Activated CD4-positive, alpha-beta T cell treated with anti-CD3 and anti-CD28 coated beads for 36 hours (primary cell): ENCODE data around the gene LSM14A. TPM values are rescaled to one million over a fixed set of nuclear protein-coding genes. Genes with fewer than 3 reads are reported as not detected.

ENCODE experiments used
- ATAC-seq: fragments of 200-7000 bp; cut with Tn5 transposase; one replicate; pipeline ENCODE4 v1.10.0; 2021; ENCODE audit warnings: mild to moderate bottlenecking, moderate library complexity
- CTCF ChIA-PET: fragments of 350-600 bp; sonication (Branson Sonifier 250); formaldehyde crosslinking; loops from one replicate; lab custom pipeline; 2021; ENCODE audit warnings: antibody characterized with exemption; lab: Charles Lee
- POLR2A ChIA-PET: fragments of 350-600 bp; sonication (Branson Sonifier 250); formaldehyde crosslinking; loops from one replicate; lab custom pipeline; 2021; ENCODE audit warnings: antibody characterized with exemption, inconsistent platforms; lab: Charles Lee
- DNase-seq: peaks from one replicate; pipeline ENCODE4 v3.0.0-alpha.2; 2020
- H3K27ac Mint-ChIP-seq: one replicate; pipeline ENCODE4 v1.8.0; 2021; ENCODE audit warnings: mixed read lengths
- H3K27me3 Mint-ChIP-seq: one replicate; pipeline ENCODE4 v1.8.0; 2021; ENCODE audit warnings: mixed read lengths
- H3K36me3 Mint-ChIP-seq: one replicate; pipeline ENCODE4 v1.8.0; 2021; ENCODE audit warnings: low read depth, mixed read lengths
- H3K4me1 Mint-ChIP-seq: one replicate; pipeline ENCODE4 v1.8.0; 2021; ENCODE audit warnings: mixed read lengths
- H3K4me3 Mint-ChIP-seq: one replicate; pipeline ENCODE4 v1.8.0; 2021; ENCODE audit warnings: mild to moderate bottlenecking, moderate library complexity, mixed read lengths
- H3K9me3 Mint-ChIP-seq: one replicate; pipeline ENCODE4 v1.8.0; 2021; ENCODE audit warnings: low read depth, mixed read lengths
- intact Hi-C, 2 experiments: fragments of 100-400 bp; cut with DNase I in 1 of 2; cut with micrococcal nuclease in 1 of 2; formaldehyde crosslinking; loops; one replicate each; pipeline versions ENCODE4 v1.14.2 to v1.15.1; 2022 to 2024; cut with DNase I, micrococcal nuclease
- total RNA-seq, 2 experiments: library from RNA; stranded (reverse); gene quantifications; one replicate each; pipeline ENCODE4 v1.2.3, GENCODE V29; 2021

LSM14A gene
- total RNA-seq, 2 experiments from 2014 or later: 89.0 to 151 TPM

DNA sequence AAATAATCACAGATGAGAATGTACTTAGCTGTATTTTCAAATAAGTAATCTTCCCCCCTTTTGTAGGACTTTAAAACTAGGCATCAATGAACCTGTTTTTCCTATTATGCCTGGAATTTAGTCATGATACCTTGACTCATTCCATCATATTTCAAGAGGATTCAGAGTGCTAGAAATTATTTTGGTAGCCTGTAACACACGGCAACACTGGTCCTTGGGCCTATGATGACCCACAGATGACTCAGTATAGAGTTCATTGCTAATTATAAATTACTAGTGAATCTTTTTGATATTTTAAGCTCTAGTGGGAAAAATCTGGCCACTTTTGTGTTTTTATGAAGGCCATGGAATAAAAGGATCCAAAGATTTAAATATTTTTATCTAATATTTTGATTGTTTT, 56.0 kb downstream of the LSM14A start:
- Mint-ChIP-seq H3K4me1 (peaks cover 67% of the 10 kb centered on the region), H3K27ac (no peak overlapping the region), H3K36me3 (peaks cover 59% of the 10 kb centered on the region), H3K27me3 (no peaks in the 10 kb centered on the region), H3K9me3 (no peaks in the 10 kb centered on the region), H3K4me3 (no peak overlapping the region)
- intact Hi-C loops: no loop called here
- ATAC-seq (no peak), DNase-seq (no peak)
- CTCF ChIA-PET: interaction anchor here (0.7 to 1.7 kb wide), 3 partner anchors 21 to 450 kb away, joined by 3 to 5 read pairs (median 4); no protein-coding TSS in a partner anchor
- POLR2A ChIA-PET: no interaction called here

DNA sequence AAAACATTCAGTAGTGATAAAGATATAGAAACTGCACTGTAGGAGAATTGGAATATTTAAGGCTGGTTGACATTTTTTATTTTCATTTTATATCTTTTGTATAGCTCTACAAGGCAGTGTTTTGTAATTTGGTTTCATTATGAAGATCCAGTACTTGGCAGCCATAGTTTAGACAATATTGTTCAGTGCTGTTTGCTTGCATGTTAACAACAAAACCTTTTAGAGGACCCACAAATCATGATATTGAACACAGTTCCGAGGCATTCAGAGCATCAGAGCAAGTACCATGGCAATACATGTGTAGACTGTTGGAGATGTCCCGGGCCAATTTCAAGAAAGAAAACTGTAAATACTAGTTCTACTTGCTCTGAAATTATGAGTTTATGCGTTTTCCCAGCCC, 56.5 kb downstream of the LSM14A start:
- POLR2A ChIA-PET: no interaction called here

GRCh38 chr19:34229721-34230120, 57.4 kb downstream of the LSM14A start:
- Mint-ChIP-seq H3K27me3 (no peaks in the 10 kb centered on the region), H3K36me3 (peaks cover 45% of the 10 kb centered on the region), H3K27ac (peak overlapping the region; percentile 31), H3K4me3 (no peak overlapping the region), H3K4me1 (peaks cover 55% of the 10 kb centered on the region), H3K9me3 (no peaks in the 10 kb centered on the region)
- DNase-seq: peak; percentile 45
- intact Hi-C loops: loop anchor here (5.0 kb wide), 1 partner anchor 118 kb away; no protein-coding TSS in a partner anchor
- ATAC-seq: peak; percentile 34
- ChIA-PET CTCF (interaction anchor here (1.3 kb wide), 1 partner anchor 19 kb away, joined by 4 read pairs; no protein-coding TSS in a partner anchor), POLR2A (no interaction called here)

More for the DNA sequence above, 56.5 kb downstream of the LSM14A start:
- no peak for DNase-seq
- intact Hi-C loops: no loop called here
- H3K36me3 Mint-ChIP-seq: peaks cover 55% of the 10 kb centered on the region
- H3K4me3 Mint-ChIP-seq: no peak overlapping the region
- CTCF ChIA-PET: interaction anchor here (0.7 to 1.7 kb wide), 3 partner anchors 20 to 450 kb away, joined by 3 to 5 read pairs (median 4); no protein-coding TSS in a partner anchor
- H3K27ac Mint-ChIP-seq: no peak overlapping the region
- H3K4me1 Mint-ChIP-seq: peaks cover 63% of the 10 kb centered on the region
- no peaks in the 10 kb centered on the region for H3K9me3 Mint-ChIP-seq
- H3K27me3 Mint-ChIP-seq: no peaks in the 10 kb centered on the region
- ATAC-seq: no peak

- no peaks in the 10 kb centered on the region for H3K9me3 Mint-ChIP-seq
- H3K4me1 Mint-ChIP-seq: peaks cover 44% of the 10 kb centered on the region
- no peaks in the 10 kb centered on the region for H3K27me3 Mint-ChIP-seq
- no peak for ATAC-seq
- H3K36me3 Mint-ChIP-seq: peaks cover 37% of the 10 kb centered on the region
- H3K4me3 Mint-ChIP-seq: no peak overlapping the region
- intact Hi-C loops: loop anchor here (5.0 kb wide), 1 partner anchor 116 kb away; no protein-coding TSS in a partner anchor
- DNase-seq: no peak
- POLR2A ChIA-PET: no interaction called here
- CTCF ChIA-PET: interaction anchor here (0.8 to 1.5 kb wide), 2 partner anchors 9 to 10 kb away, joined by 3 to 4 read pairs; no protein-coding TSS in a partner anchor
- H3K27ac Mint-ChIP-seq: no peak overlapping the region
Measured at GRCh38 chr19:34230820-34231219, 58.5 kb downstream of the LSM14A start.

DNA sequence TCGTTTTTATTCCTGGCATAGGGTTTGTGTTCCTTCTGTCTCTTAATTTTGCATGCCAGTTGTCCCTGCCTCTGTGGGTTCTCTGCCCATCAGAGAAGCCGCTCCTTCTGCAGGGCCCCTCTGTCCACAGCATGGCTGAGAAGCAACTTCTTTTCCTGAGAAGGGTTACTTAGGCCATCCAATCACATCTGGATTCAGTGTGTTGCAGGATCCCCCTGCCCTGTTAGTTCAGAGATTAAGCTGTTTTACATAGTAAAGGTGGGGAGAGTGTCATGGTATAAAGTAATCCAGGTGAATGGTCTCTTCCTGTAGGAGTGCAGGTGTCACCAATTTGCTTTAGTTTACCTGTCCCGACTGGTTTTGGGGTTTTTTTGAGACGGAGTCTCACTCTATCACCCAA, 59.1 kb downstream of the LSM14A start:
- Mint-ChIP-seq H3K27me3 (no peaks in the 10 kb centered on the region), H3K4me3 (no peak overlapping the region), H3K27ac (no peak overlapping the region), H3K4me1 (peaks cover 38% of the 10 kb centered on the region), H3K36me3 (peaks cover 34% of the 10 kb centered on the region), H3K9me3 (no peaks in the 10 kb centered on the region)
- CTCF ChIA-PET: interaction anchor here (0.8 to 1.6 kb wide), 6 partner anchors 8 to 910 kb away, joined by 3 to 5 read pairs (median 4); no protein-coding TSS in a partner anchor
- DNase-seq (no peak), ATAC-seq (no peak)
- intact Hi-C loops: loop anchor here (5.0 kb wide), 1 partner anchor 116 kb away; no protein-coding TSS in a partner anchor
- POLR2A ChIA-PET: no interaction called here

- no peaks in the 10 kb centered on the region for H3K9me3 Mint-ChIP-seq
- no peaks in the 10 kb centered on the region for H3K27me3 Mint-ChIP-seq
- POLR2A ChIA-PET: interaction anchor here (0.9 to 1.1 kb wide), 2 partner anchors 37 to 44 kb away, joined by 3 read pairs; no protein-coding TSS in a partner anchor
- ATAC-seq (peak; percentile 87), DNase-seq (peak; percentile 53)
- intact Hi-C loops: loop anchor here (2.0 to 5.0 kb wide), 3 partner anchors 14 to 114 kb away; no protein-coding TSS in a partner anchor
- peaks cover 23% of the 10 kb centered on the region for H3K36me3 Mint-ChIP-seq
- no peak overlapping the region for H3K4me3 Mint-ChIP-seq
- H3K4me1 Mint-ChIP-seq: peaks cover 31% of the 10 kb centered on the region
- CTCF ChIA-PET: interaction anchor here (0.6 to 2.6 kb wide), 8 partner anchors 10 to 407 kb away, joined by 3 to 10 read pairs (median 4); no protein-coding TSS in a partner anchor
- peak overlapping the region; percentile 80 for H3K27ac Mint-ChIP-seq
Measured at GRCh38 chr19:34232566-34233481, 60.5 kb downstream of the LSM14A start.

GRCh38 chr19:34235425-34235940, 63.2 kb downstream of the LSM14A start:
- Mint-ChIP-seq H3K27me3 (no peaks in the 10 kb centered on the region), H3K4me1 (peaks cover 21% of the 10 kb centered on the region)
- POLR2A ChIA-PET: no interaction called here

DNA sequence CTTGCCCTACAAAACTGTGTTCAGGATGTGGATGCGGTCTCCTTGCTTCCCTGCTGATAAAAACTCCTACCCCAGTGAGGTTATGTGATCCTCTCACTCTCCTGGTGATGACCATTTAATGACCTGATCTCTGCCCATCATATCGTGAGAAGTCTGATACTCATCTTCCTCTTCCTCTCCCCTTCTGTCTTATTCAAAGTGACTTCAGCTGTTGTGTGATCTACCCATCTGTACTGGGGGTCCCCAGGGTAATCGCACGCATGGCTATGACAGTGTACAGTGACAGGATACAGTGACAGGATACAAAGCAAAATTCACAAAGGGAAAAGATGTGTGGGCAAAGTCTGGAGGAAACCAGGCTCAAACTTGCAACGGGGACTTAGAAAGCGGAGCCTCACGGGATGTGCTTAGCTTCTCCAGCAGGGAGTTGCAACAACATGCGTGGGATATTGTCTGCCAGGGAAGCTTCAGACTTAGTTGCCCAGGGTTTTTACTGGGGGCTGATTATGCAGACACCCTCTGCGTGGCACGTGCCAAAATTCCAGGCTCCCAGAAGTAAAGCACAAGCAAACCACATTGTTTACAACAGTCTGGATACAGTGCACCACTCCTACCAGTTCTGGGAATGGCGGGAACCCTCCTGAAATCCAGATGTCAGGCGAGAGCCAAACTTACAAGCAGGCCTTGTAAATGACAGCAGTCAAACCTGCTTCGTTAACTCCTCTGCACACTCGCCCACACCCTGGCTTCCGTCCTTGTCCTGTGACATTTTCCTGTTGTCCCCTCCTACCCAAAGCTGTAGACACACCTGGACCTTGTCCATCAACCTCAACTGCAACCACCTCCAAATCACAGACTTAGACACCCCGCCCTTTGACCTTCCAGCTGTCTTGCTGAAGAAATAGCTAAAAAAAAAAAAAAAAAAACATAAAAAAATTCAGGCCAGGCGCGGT, 64.0 kb downstream of the LSM14A start:
- no peaks in the 10 kb centered on the region for H3K27me3 Mint-ChIP-seq
- intact Hi-C loops: no loop called here

More at GRCh38 chr19:34235425-34235940, 63.2 kb downstream of the LSM14A start:
- no peak for ATAC-seq
- Mint-ChIP-seq H3K27ac (no peak overlapping the region), H3K4me3 (no peak overlapping the region), H3K36me3 (peaks cover 5% of the 10 kb centered on the region), H3K9me3 (no peaks in the 10 kb centered on the region)
- CTCF ChIA-PET: no interaction called here
- no peak for DNase-seq
- intact Hi-C loops: no loop called here

GRCh38 chr19:34237283-34237682, 65.0 kb downstream of the LSM14A start:
- CTCF ChIA-PET: no interaction called here
- intact Hi-C loops: no loop called here
- ATAC-seq: no peak

More for the DNA sequence above, 64.0 kb downstream of the LSM14A start:
- peaks cover 16% of the 10 kb centered on the region for H3K4me1 Mint-ChIP-seq
- ATAC-seq (no peak), DNase-seq (no peak)
- H3K9me3 Mint-ChIP-seq: no peaks in the 10 kb centered on the region
- H3K4me3 Mint-ChIP-seq: no peak overlapping the region
- peaks cover 5% of the 10 kb centered on the region for H3K36me3 Mint-ChIP-seq
- ChIA-PET CTCF (interaction anchor here (0.7 to 0.8 kb wide), 2 partner anchors 92 to 107 kb away, joined by 3 to 5 read pairs; no protein-coding TSS in a partner anchor), POLR2A (no interaction called here)
- no peak overlapping the region for H3K27ac Mint-ChIP-seq

GRCh38 chr19:34237939-34238338, 65.6 kb downstream of the LSM14A start:
- POLR2A ChIA-PET: no interaction called here
- H3K9me3 Mint-ChIP-seq: no peaks in the 10 kb centered on the region
- peaks cover 5% of the 10 kb centered on the region for H3K36me3 Mint-ChIP-seq
- H3K4me1 Mint-ChIP-seq: peaks cover 7% of the 10 kb centered on the region
- CTCF ChIA-PET: no interaction called here
- intact Hi-C loops: no loop called here
- H3K27me3 Mint-ChIP-seq: no peaks in the 10 kb centered on the region
- ATAC-seq (no peak), DNase-seq (no peak)
- no peak overlapping the region for H3K4me3 Mint-ChIP-seq
- no peak overlapping the region for H3K27ac Mint-ChIP-seq

More at GRCh38 chr19:34237283-34237682, 65.0 kb downstream of the LSM14A start:
- POLR2A ChIA-PET: no interaction called here
- peaks cover 13% of the 10 kb centered on the region for H3K4me1 Mint-ChIP-seq
- H3K27me3 Mint-ChIP-seq: no peaks in the 10 kb centered on the region
- peaks cover 5% of the 10 kb centered on the region for H3K36me3 Mint-ChIP-seq
- H3K4me3 Mint-ChIP-seq: no peak overlapping the region
- H3K9me3 Mint-ChIP-seq: no peaks in the 10 kb centered on the region
- DNase-seq: no peak
- no peak overlapping the region for H3K27ac Mint-ChIP-seq
